MM.1S (cell line): ENCODE data around the gene COL27A1.

ENCODE experiments used
- CTCF ChIP-seq: fragments of 300-600 bp; sonication (generic); IDR thresholded peaks from 2 replicates; pipeline ENCODE4 v1.5.1; 2016; ENCODE audit warnings: antibody characterized with exemption, low read length, mixed read lengths
- EZH2 ChIP-seq: fragments of 300-600 bp; sonication (generic); optimal IDR thresholded peaks from 2 replicates; pipeline ENCODE3; 2017; ENCODE audit warnings: low read depth, mild to moderate bottlenecking, antibody characterized with exemption, low read length, mixed read lengths

- no peak for TF ChIP-seq CTCF
- TF ChIP-seq EZH2 = no peak
Observed at GRCh38 chr9:114249424-114250234, 94.3 kb downstream of the COL27A1 start.
